Heart right ventricle (tissue), 16 donors: Measurements from ENCODE around the gene WDR5B. TPM values are rescaled to one million over a fixed set of nuclear protein-coding genes. Genes with fewer than 3 reads are reported as not detected.

Experiments used
- ATAC-seq, 8 donors: fragments of 200-7000 bp; cut with Tn5 transposase; one replicate each; pipeline ENCODE4 v1.9.1; 2020; ENCODE audit warnings: mild to moderate bottlenecking in 8 of 8, moderate library complexity in 8 of 8, moderate number of reproducible peaks in 1 of 8
- DNase-seq, 2 donors: peaks; one replicate each; pipeline ENCODE4 v3.0.0-alpha.2; 2020
- H3K27ac ChIP-seq, 10 donors: fragments of 200-600 bp; sonication (generic) in 2 of 10; one replicate each; pipeline versions ENCODE4 v1.5.0 to v1.8.0; 2020 to 2022; ENCODE audit warnings: mild to moderate bottlenecking in 3 of 10
- H3K27me3 ChIP-seq, 7 donors: fragments of 200-600 bp; one replicate each; pipeline ENCODE4 v1.8.0; 2021 to 2022; ENCODE audit warnings: mild to moderate bottlenecking in 2 of 7
- H3K36me3 ChIP-seq, 9 donors: fragments of 200-600 bp; sonication (generic) in 1 of 9; one replicate each; pipeline versions ENCODE4 v1.5.0 to v1.8.0; 2020 to 2022; ENCODE audit warnings: mild to moderate bottlenecking in 2 of 9
- H3K4me1 ChIP-seq, 9 donors: fragments of 200-600 bp; sonication (generic) in 1 of 9; one replicate each; pipeline versions ENCODE4 v1.5.0 to v1.8.0; 2020 to 2022; ENCODE audit warnings: mild to moderate bottlenecking in 4 of 9
- H3K4me3 ChIP-seq, 10 donors: fragments of 200-600 bp; sonication (generic) in 2 of 10; one replicate each; pipeline versions ENCODE4 v1.5.0 to v1.8.0; 2020 to 2022; ENCODE audit warnings: mild to moderate bottlenecking in 7 of 10, moderate library complexity in 2 of 10
- H3K9me3 ChIP-seq, 11 donors: fragments of 200-600 bp in 10 of 11; sonication (generic) in 2 of 11; one replicate each; pipeline versions ENCODE4 v1.5.0 to v1.8.0; 2013 to 2022; ENCODE audit warnings: mild to moderate bottlenecking in 2 of 11, control low read depth in 1 of 11, moderate library complexity in 1 of 11
- WGBS, 2 donors: extraction: QIAGEN DNeasy Blood & Tissue Kit; methylation state at CpG; one replicate each; pipeline ENCODE4 v1.1.7; 2013; ENCODE audit warnings: inconsistent platforms in 1 of 2; 5-methylcytosine and 5-hydroxymethylcytosine counted together
- intact Hi-C, 10 donors: fragments of 100-400 bp; cut with DNase I; formaldehyde crosslinking; loops; one replicate each; pipeline versions ENCODE4 v1.11.1 to v1.14.2; 2022
- polyA plus RNA-seq, 2 donors: library from polyadenylated mRNA; stranded (reverse); fragments of 200-250 nt; gene quantifications; one replicate each; pipeline ENCODE4 v1.2.3, GENCODE V29; 2013
- total RNA-seq, 10 donors: library from RNA; stranded (reverse); fragmentation: NEBNext Ultra II Directional in 3 of 10; extraction: Animal tissue kit (Norgen Biotek cat#: 25700) in 3 of 10; gene quantifications; one replicate each; pipeline versions ENCODE4 v1.2.1 to v1.2.4, GENCODE V29; 2021 to 2023
- TF ChIP-seq, protein P1 (sequence below), 9 donors: fragments of 200-600 bp; sonication (generic) in 2 of 9; IDR thresholded peaks; one replicate each; pipeline versions ENCODE4 v1.5.0 to v1.8.0; 2021 to 2022; ENCODE audit warnings: antibody characterized with exemption in 9 of 9, mild to moderate bottlenecking in 5 of 9, moderate library complexity in 1 of 9
- donor health status: Arrhythmogenic right ventricular cardiomyopathy.
- donor health status: ischemic (EF 13 %, LVEDD 7.1; RV severe dilation, severe dysfunction).
- donor health status: healthy with polysubstance abuse.
- donor health status: DM: no; HTN: yes; CAD: no.
- donor health status: DM: no; HTN: no; CAD: no.
- donor health status: ischemic (EF 25% LVEDD 6.9; RV normal size, moderate dysfunction).
- donor health status: ischemic (EF 25% LVEDD 5.7; RV mildly dilated, moderate dysfunction).
- donor health status: healthy.
- donor health status: DM: yes; HTN: yes; CAD: no.
- donor health status: Ischemic cardiomyopathy.
- donor health status: ischemic (EF 35%, LVEDD 5.7; RV mildly dilated, moderate dysfunction).
- donor health status: nonischemic (EF 11% LVEDD 7.7; RV severe dilation, severe dysfunction).
- donor health status: DM: yes; HTN: yes; CAD: no.
- donor health status: PGD.
- donor health status: ischemic (EF 29% LVEDD 5.4; RV normal size, mild dysfunction).
- donor health status: nonischemic (EF 23%, LVEDD 6.1; RV moderate dilation, normal function).

The WDR5B gene
- total and polyA plus RNA-seq, 12 donors, result 1.8 to 3.9 (median 2.9) TPM

DNA sequence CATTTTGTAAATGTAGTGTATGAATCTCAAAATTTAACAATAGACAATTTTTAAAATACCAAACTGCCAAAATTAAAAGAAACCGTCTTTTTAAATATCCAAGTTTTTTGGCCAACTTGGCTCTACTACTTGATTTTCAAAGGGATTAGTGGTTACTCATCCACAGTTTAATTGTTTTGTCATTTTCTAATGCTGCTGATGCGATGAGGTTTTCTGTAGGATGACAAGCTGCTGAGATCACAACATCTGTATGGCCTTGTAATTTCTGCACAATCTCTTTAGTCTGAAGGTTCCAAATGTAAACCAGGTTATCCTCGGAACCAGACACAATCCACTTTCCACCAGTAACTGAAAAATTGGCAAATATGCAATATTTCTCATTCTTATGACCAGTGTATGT lies 1.5 kb downstream of the WDR5B start:
- DNase-seq (no peak), ATAC-seq (no peak)
- 81 to 94% methylated on average over 3 of the region's 3 CpGs for WGBS, 2 donors
- TF ChIP-seq, protein P1, sequence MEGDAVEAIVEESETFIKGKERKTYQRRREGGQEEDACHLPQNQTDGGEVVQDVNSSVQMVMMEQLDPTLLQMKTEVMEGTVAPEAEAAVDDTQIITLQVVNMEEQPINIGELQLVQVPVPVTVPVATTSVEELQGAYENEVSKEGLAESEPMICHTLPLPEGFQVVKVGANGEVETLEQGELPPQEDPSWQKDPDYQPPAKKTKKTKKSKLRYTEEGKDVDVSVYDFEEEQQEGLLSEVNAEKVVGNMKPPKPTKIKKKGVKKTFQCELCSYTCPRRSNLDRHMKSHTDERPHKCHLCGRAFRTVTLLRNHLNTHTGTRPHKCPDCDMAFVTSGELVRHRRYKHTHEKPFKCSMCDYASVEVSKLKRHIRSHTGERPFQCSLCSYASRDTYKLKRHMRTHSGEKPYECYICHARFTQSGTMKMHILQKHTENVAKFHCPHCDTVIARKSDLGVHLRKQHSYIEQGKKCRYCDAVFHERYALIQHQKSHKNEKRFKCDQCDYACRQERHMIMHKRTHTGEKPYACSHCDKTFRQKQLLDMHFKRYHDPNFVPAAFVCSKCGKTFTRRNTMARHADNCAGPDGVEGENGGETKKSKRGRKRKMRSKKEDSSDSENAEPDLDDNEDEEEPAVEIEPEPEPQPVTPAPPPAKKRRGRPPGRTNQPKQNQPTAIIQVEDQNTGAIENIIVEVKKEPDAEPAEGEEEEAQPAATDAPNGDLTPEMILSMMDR (IDR thresholded peaks at IDR 0.05), result no peak
- Histone ChIP-seq H3K4me3 (no peak overlapping the region), H3K27me3 (no peaks in the 10 kb centered on the region), H3K36me3 (peaks cover 0 to 47% (median 15%) of the 10 kb centered on the region in 9 donors), H3K4me1 (peaks cover 8 to 52% (median 27%) of the 10 kb centered on the region in 9 donors), H3K27ac (no peak overlapping the region), H3K9me3 (no peaks in the 10 kb centered on the region)
- intact Hi-C loops, result no loop called here

DNA sequence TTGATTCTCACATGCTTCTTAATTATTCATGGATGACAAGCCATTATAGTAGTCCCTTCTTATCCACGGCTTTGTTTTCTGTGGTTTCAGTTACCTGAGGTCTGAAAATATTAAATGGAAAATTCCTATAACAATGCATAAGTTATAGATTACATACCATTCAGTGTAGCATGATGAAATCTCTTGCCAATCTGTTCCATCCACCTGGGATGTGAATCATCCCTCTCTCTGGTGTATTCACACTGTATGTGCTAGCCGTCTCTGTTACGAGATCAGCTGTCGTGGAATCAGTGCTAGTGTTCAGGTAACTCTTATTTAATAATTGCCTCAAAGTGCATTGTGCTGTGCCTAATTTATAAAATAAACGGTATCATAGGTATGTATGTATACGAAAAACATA lies 5.2 kb downstream of the WDR5B start:
- no peak for DNase-seq
- Histone ChIP-seq H3K27me3 (no peaks in the 10 kb centered on the region), H3K4me1 (peaks cover 4 to 42% (median 21%) of the 10 kb centered on the region in 9 donors), H3K27ac (no peak overlapping the region), H3K9me3 (no peaks in the 10 kb centered on the region), H3K36me3 (peaks cover 0 to 84% (median 38%) of the 10 kb centered on the region in 9 donors), H3K4me3 (no peak overlapping the region)
- TF ChIP-seq, protein P1 (IDR thresholded peaks at IDR 0.05), result no peak
- intact Hi-C loops, result no loop called here
- no peak for ATAC-seq
- 91 to 92% methylated on average over 6 of the region's 6 CpGs for WGBS, 2 donors

DNA sequence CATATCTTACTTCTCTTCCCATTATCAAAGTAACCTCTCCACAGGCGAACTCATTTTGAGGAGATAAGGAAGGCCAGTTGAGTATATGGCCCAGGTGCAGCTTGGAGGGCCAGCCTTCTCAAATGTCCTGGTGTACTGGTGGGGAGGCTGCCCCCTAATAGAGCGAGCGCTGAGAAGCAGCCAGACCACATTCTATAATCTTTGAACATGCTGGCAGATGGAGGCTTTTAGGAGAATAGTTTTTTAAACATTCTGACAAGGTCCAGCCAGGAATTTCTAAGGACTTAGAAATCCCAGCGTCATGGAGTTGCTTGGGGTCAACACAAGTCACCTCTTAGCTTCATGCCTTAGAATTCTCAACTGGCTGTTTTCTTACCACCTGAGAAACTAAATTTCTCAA lies 5.8 kb downstream of the WDR5B start:
- WGBS, 2 donors, result 82 to 90% methylated on average over 4 of the region's 4 CpGs
- intact Hi-C loops, result no loop called here
- peak overlapping the region in 1 of 10 donors; percentile 83 for H3K27ac ChIP-seq

DNA sequence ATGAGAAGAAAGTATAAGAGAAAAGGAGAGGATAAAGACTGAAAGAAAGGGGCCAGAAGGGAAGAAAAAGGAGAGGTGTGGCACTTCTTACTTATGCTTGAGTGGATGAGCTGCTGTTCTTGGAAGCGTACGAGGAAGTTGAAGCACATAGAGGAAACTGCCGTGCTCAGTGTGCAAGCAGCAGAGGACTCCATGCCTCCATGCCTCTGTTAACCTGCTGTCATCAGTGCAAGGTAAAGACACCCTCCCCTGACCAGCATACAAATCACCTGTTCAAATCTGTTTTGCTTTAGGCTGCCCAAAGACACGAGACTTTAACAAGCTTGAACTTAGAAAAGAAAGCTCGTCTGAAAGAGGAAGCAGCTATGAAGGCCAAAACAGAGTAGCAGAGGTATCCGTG lies 6.4 kb downstream of the WDR5B start:
- no peaks in the 10 kb centered on the region for H3K27me3 ChIP-seq
- TF ChIP-seq, protein P1 (IDR thresholded peaks at IDR 0.05), result no peak
- peak overlapping the region in 2 of 10 donors; percentile 18 to 83 for H3K27ac ChIP-seq
- H3K9me3 ChIP-seq, result no peaks in the 10 kb centered on the region
- no peak for ATAC-seq
- H3K4me1 ChIP-seq, result peaks cover 0 to 31% (median 12%) of the 10 kb centered on the region in 9 donors
- H3K4me3 ChIP-seq, result peak overlapping the region in 1 of 10 donors; percentile 30
- H3K36me3 ChIP-seq, result peaks cover 0 to 96% (median 38%) of the 10 kb centered on the region in 9 donors
- intact Hi-C loops, result no loop called here
- 81% methylated on average over 6 of the region's 6 CpGs for WGBS, 2 donors
- no peak for DNase-seq

More for the DNA sequence above, 5.8 kb downstream of the WDR5B start:
- Histone ChIP-seq H3K4me3 (peak overlapping the region in 1 of 10 donors; percentile 30), H3K27me3 (no peaks in the 10 kb centered on the region), H3K4me1 (peaks cover 3 to 38% (median 18%) of the 10 kb centered on the region in 9 donors), H3K36me3 (peaks cover 0 to 90% (median 38%) of the 10 kb centered on the region in 9 donors), H3K9me3 (no peaks in the 10 kb centered on the region)
- TF ChIP-seq, protein P1 (IDR thresholded peaks at IDR 0.05), result no peak
- DNase-seq (no peak), ATAC-seq (no peak)
